SKM-1 treated with dmso at 0.1 percent for 144 hours (cell line): ENCODE data around the gene SYAP1.
"Not testable (repeated sequence)": the region's sequence is repeated elsewhere in the genome, so short reads cannot be mapped to it uniquely, and the experiment has no call there.

Source experiments
- DNase-seq: peaks from one replicate; lab custom pipeline; 2025; ENCODE audit not compliant: unreplicated experiment; lab: John Stamatoyannopoulos, UW

SYAP1 gene

DNA sequence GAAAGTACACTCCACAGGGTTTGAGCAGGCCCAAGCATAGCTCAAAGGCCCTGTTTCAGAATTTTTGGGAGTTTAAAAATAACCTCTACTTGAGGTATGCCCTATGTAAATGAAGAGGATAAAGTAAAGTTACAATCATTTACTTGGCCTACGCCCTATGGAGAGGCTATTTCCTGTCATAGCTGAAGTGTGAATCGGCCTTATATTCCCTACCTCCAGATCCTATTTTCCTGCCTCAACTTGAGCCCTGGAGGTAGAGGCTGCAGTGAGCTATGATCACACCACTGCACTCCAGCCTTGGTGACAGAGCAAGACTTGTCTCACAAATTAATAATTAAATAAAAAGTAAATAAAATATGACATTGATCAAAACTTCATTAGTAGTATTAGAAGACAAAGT is 55.3 kb downstream of the SYAP1 start:
- no peak for DNase-seq

GRCh38 chrX:16778545-16778944 is 59.1 kb downstream of the SYAP1 start:
- no peak for DNase-seq

- no peak for DNase-seq
Observed at GRCh38 chrX:16778993-16779392, 59.6 kb downstream of the SYAP1 start.

- not testable (repeated sequence) for DNase-seq
Observed at GRCh38 chrX:16779815-16780214, 60.4 kb downstream of the SYAP1 start.

GRCh38 chrX:16783452-16783851 is 64.0 kb downstream of the SYAP1 start:
- DNase-seq, result no peak

- DNase-seq, result not testable (repeated sequence)
Observed at GRCh38 chrX:16784440-16784839, 65.0 kb downstream of the SYAP1 start.

- DNase-seq, result no peak
Observed at GRCh38 chrX:16785247-16786138, 66.1 kb downstream of the SYAP1 start.

- peak; percentile 91 for DNase-seq
Observed at GRCh38 chrX:16786139-16786790, 66.9 kb downstream of the SYAP1 start, which contains the start of gene TXLNG. Gene TXLNG, plus strand, starts transcription at chrX:16786466. Its CDS starts 22 bp downstream, at chrX:16786488.

DNA sequence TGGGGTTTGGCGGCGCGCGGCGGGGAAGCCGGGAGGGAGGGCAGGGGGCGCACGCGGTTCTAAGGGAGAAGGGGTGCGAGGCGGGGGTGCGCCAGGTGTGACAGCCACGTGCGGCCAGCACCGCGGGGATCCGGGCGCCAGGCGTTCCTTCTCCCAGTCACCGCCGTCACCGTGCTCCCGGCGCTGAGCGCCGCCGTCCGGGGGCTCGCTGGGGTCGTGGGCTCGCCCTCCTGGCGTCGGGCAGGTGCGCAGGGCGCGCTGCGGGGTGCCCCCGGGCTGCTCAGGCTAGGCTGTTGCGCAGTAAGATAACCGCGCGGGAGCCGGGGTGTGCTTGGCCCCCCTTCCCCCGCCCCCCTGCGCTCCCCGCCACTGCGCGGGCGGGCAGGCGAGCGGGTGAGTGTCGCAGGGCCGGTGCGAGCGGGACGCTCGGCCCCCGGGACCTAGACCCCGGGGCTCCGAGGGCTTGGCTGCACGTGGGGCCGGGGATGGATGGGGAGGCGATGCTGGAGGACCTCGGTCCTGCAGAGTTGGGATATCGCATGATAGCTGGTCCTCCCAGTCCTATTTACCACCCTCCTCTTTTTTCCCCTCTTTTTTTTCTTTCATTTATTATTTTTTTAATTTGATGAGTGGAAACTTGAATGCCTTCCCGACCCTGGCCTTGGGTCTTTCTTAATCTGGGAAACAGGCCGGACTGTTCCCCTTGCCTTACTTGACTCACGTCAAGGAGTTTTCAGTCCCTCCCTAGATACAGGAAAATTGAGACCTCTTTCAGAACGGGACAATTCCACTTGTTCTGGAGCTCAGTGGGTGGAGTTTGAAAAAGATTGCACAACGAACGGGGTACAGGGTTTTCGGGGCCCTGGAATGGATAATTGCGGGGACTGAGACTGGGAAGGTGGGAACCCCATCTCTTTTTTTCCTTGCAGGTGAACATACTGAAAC is 67.7 kb downstream of the SYAP1 start:
- no peak for DNase-seq

- no peak for DNase-seq
Observed at GRCh38 chrX:16788477-16788876, 69.1 kb downstream of the SYAP1 start.

- DNase-seq, result no peak
Observed at GRCh38 chrX:16796298-16796697, 76.9 kb downstream of the SYAP1 start.

DNA sequence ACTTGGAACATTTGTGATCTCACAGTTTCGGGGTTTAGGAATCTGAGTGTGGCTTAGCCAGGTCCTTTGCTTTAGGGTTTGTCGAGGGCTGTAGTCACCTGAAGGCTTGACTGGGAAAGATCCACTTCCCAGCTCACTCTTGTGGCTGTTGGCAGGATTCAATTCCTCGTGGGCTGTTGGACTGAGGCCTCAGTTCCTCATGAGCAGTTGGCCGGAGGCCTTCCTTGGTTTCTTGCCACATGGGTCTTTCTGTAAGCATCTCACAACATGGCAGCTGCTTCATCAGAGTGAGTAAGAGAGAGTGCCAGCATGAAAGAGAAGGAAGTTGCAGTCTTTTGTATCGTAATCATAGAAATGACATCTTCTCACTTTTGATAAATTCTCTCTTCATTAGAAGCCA is 77.9 kb downstream of the SYAP1 start:
- DNase-seq, result no peak

DNA sequence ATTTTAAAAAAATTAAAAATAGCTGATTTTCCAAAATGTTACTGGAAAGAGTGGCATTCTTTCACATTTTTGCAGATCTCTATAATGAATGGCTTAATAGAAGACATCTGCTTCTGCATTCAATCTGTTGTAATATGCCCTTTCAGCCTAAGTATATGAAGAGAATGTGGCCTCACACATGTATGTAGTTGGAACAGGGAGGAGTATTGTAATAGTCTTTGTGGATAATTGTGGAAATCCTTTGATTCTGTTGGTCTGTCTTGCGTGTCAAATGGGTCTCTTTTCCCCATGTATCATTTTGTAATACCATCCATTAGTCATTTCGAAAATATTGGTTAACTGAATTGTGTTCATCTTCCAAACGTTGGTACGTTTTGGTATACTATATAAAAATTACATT is 78.4 kb downstream of the SYAP1 start:
- no peak for DNase-seq

GRCh38 chrX:16804923-16805464 is 85.6 kb downstream of the SYAP1 start:
- DNase-seq, result no peak

DNA sequence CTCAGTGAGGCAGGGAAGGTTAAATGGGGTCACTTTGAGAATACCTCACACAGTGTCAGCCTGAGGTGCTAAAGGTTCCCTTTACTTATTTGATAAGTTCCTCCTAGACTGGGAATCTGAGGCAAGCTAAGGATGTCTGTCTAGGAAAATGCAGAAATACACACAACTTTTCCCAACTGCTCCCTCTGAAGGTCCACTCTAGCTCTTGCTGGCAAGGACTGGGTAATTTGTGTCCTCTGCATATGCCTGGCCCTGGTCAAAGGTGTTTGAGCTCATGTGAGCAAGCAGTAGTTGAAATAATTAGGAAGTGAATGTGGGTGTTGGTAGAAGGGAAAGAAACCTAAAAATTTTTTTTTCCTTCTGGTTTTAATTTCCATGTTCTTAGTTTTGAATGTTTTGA is 88.1 kb downstream of the SYAP1 start:
- DNase-seq, result no peak

DNA sequence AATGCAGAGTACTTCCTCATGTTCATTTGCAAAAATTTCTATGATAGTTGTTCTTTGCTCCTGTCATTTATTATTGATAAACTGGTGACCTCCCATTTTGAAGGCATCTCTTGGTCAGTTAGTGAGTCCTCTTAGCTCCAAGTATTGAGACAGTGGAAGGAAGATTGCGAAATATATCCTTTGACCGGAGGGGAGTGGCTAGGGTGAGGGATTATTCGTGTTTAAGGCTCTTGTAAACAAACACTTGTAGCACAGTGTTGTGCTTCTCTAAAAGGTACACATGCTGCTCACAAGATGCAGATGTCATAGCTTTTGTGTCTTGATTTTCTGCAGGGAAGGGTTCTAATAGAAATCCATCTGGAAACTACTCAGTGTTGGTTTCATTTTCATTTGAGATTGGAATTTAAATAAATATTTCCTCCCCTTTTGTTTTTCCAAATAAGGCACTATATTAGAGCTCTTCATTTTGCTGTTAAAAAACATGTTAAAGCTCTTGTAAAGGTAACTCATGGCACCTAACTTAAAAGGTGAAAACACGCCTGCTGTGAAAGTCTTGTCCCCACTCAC is 88.6 kb downstream of the SYAP1 start:
- DNase-seq, result no peak

- no peak for DNase-seq
Observed at GRCh38 chrX:16814597-16814996, 95.2 kb downstream of the SYAP1 start.
